Breast epithelium (tissue), 4 donors: ENCODE results near the gene ADCY2. TPM values are rescaled to one million over a fixed set of nuclear protein-coding genes. Genes with fewer than 3 reads are reported as not detected.

ENCODE experiments used
- DNase-seq, 2 donors: peaks; one replicate each; pipeline ENCODE4 v3.0.0-alpha.2; 2019; ENCODE audit warnings: low spot score in 2 of 2
- H3K27ac ChIP-seq, 2 donors: fragments of 200-600 bp; sonication (generic) in 1 of 2; one replicate each; pipeline ENCODE4 v1.5.1; 2016 to 2019; ENCODE audit warnings: mild to moderate bottlenecking in 1 of 2
- H3K27me3 ChIP-seq, 2 donors: fragments of 200-600 bp; sonication (generic) in 1 of 2; one replicate each; pipeline versions ENCODE4 v1.5.1 to v1.6.0; 2017 to 2019; ENCODE audit warnings: control low read depth in 1 of 2, mild to moderate bottlenecking in 1 of 2
- H3K36me3 ChIP-seq: fragments of 200-600 bp; one replicate; pipeline ENCODE4 v1.5.1; 2019
- H3K4me1 ChIP-seq, 2 donors: fragments of 200-600 bp; sonication (generic); one replicate each; pipeline ENCODE4 v1.5.1; 2016 to 2019; ENCODE audit warnings: control low read depth in 1 of 2
- H3K4me3 ChIP-seq, 3 donors: fragments of 200-600 bp; sonication (generic); 1 replicate in 2 of 3; 2 replicates in 1 of 3; pipeline ENCODE4 v1.5.1; 2016 to 2019; ENCODE audit warnings: mild to moderate bottlenecking in 3 of 3, moderate library complexity in 2 of 3
- H3K9me3 ChIP-seq, 2 donors: fragments of 200-600 bp; sonication (generic) in 1 of 2; one replicate each; pipeline ENCODE4 v1.5.1; 2016 to 2019; ENCODE audit warnings: control low read depth in 1 of 2
- CTCF ChIP-seq, 3 donors: fragments of 450-650 bp; IDR thresholded peaks; one replicate each; pipeline ENCODE4 v1.5.1; 2016 to 2017; ENCODE audit warnings: antibody characterized with exemption in 3 of 3, mild to moderate bottlenecking in 3 of 3, moderate library complexity in 3 of 3
- POLR2A ChIP-seq: fragments of 450-650 bp; IDR thresholded peaks from one replicate; pipeline ENCODE4 v1.6.1; 2016; ENCODE audit warnings: antibody characterized with exemption, mild to moderate bottlenecking, moderate library complexity
- POLR2AphosphoS5 ChIP-seq, 3 donors: sonication (generic); formaldehyde crosslinking; IDR thresholded peaks; one replicate each; pipeline ENCODE4 v1.6.1; 2017; ENCODE audit warnings: antibody characterized with exemption in 3 of 3
- intact Hi-C: fragments of 100-400 bp; cut with DNase I; formaldehyde crosslinking; loops from one replicate; pipeline ENCODE4 v1.15.1; 2023; ENCODE audit warnings: low total_unique reads
- total RNA-seq, 3 donors: library from RNA; depleted of rRNA; stranded (reverse); fragments of >200 nt; gene quantifications; one replicate each; pipeline ENCODE4 v1.1.0, GENCODE V29; 2016

Gene ADCY2
- total RNA-seq, 3 donors from 2014 or later, result 3.8 to 30.1 (median 4.9) TPM

- Histone ChIP-seq H3K27me3 (no peaks in the 10 kb centered on the region), H3K27ac (no peak overlapping the region), H3K9me3 (no peaks in the 10 kb centered on the region), H3K36me3 (no peaks in the 10 kb centered on the region), H3K4me3 (no peak overlapping the region), H3K4me1 (no peaks in the 10 kb centered on the region)
- intact Hi-C loops, result no loop called here
- no peak for TF ChIP-seq CTCF (IDR thresholded peaks at IDR 0.05)
- TF ChIP-seq POLR2A, result no peak
- no peak for TF ChIP-seq POLR2AphosphoS5 (IDR thresholded peaks at IDR 0.05)
- DNase-seq, result no peak
Observed at GRCh38 chr5:7435503-7435902, 39.6 kb downstream of the ADCY2 start.

GRCh38 chr5:7436521-7436920 is 40.6 kb downstream of the ADCY2 start:
- DNase-seq, result no peak
- Histone ChIP-seq H3K9me3 (no peaks in the 10 kb centered on the region), H3K27ac (no peak overlapping the region), H3K4me1 (no peaks in the 10 kb centered on the region), H3K27me3 (no peaks in the 10 kb centered on the region), H3K4me3 (no peak overlapping the region), H3K36me3 (no peaks in the 10 kb centered on the region)
- TF ChIP-seq POLR2AphosphoS5 (IDR thresholded peaks at IDR 0.05), result no peak
- TF ChIP-seq CTCF (IDR thresholded peaks at IDR 0.05), result no peak
- no peak for TF ChIP-seq POLR2A
- intact Hi-C loops, result no loop called here

- TF ChIP-seq POLR2A (no peak), POLR2AphosphoS5 (IDR thresholded peaks at IDR 0.05) (no peak), CTCF (IDR thresholded peaks at IDR 0.05) (no peak)
- Histone ChIP-seq H3K4me3 (no peak overlapping the region), H3K27me3 (no peaks in the 10 kb centered on the region), H3K9me3 (no peaks in the 10 kb centered on the region), H3K36me3 (no peaks in the 10 kb centered on the region), H3K4me1 (no peaks in the 10 kb centered on the region), H3K27ac (no peak overlapping the region)
- DNase-seq, result no peak
- intact Hi-C loops, result no loop called here
Observed at GRCh38 chr5:7437836-7438235, 41.9 kb downstream of the ADCY2 start.

- H3K9me3 ChIP-seq, result no peaks in the 10 kb centered on the region
- no peaks in the 10 kb centered on the region for H3K4me1 ChIP-seq
- no peak overlapping the region for H3K27ac ChIP-seq
- no peaks in the 10 kb centered on the region for H3K36me3 ChIP-seq
- no peak for TF ChIP-seq CTCF (IDR thresholded peaks at IDR 0.05)
- TF ChIP-seq POLR2A, result no peak
- no peak for TF ChIP-seq POLR2AphosphoS5 (IDR thresholded peaks at IDR 0.05)
- H3K4me3 ChIP-seq, result no peak overlapping the region
- intact Hi-C loops, result no loop called here
- DNase-seq, result no peak
- no peaks in the 10 kb centered on the region for H3K27me3 ChIP-seq
Observed at GRCh38 chr5:7445068-7445467, 49.1 kb downstream of the ADCY2 start.

GRCh38 chr5:7445831-7446230 is 49.9 kb downstream of the ADCY2 start:
- H3K27me3 ChIP-seq, result no peaks in the 10 kb centered on the region
- H3K4me3 ChIP-seq, result no peak overlapping the region
- H3K36me3 ChIP-seq, result no peaks in the 10 kb centered on the region
- intact Hi-C loops, result no loop called here
- H3K27ac ChIP-seq, result no peak overlapping the region
- TF ChIP-seq POLR2A (no peak), CTCF (IDR thresholded peaks at IDR 0.05) (no peak), POLR2AphosphoS5 (IDR thresholded peaks at IDR 0.05) (no peak)
- no peak for DNase-seq
- no peaks in the 10 kb centered on the region for H3K9me3 ChIP-seq
- no peaks in the 10 kb centered on the region for H3K4me1 ChIP-seq
